ENCODE data around the gene SNAP29.
A peak's percentile ranks its signal among the peaks of the same experiment; 100 is the strongest.
"Not testable (repeated sequence)": the region's sequence is repeated elsewhere in the genome, so short reads cannot be mapped to it uniquely, and the experiment has no call there.

Gene SNAP29

GRCh38 chr22:20903093-20903492 lies 44.3 kb downstream of the SNAP29 start:
- no peak for DNase-seq

GRCh38 chr22:20904008-20904979 lies 45.5 kb downstream of the SNAP29 start:
- peak; percentile 31 for DNase-seq

DNA sequence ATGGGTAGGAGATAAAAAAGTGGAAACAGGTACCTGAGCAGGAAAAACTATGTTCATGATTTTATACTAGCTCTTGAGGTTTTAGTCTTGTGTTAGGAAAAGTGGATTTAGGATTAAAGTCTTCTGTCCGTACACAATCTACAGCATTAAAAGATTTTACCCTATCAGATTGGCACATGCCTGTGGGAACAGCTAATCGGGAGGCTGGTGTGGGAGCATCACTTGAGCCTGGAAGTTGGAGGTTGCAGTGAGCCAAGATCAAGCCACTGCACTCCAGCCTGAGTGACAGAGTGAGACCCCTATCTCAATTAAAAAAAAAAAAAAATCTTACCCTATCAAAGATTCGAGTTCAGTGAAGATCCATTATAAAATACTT lies 46.2 kb downstream of the SNAP29 start:
- DNase-seq, result no peak

GRCh38 chr22:20905415-20906386 lies 46.9 kb downstream of the SNAP29 start:
- no peak for DNase-seq

DNA sequence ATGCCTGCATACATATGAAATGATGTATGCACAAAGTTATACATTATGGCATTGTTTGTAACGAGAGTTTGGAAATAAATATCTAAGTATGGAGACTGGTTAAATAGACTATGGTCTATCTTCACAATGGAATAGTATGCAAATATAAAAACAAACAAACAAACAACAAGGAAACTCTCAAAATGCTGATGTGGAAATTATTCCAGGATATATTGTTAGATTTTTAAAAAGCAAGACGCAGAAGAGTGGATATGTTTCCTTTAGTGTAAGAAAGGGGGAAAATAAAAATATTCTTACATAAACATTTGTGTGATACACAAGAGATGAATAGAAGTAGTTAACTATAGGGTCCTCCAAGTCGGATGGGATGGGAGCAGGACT lies 47.6 kb downstream of the SNAP29 start:
- DNase-seq, result no peak

DNA sequence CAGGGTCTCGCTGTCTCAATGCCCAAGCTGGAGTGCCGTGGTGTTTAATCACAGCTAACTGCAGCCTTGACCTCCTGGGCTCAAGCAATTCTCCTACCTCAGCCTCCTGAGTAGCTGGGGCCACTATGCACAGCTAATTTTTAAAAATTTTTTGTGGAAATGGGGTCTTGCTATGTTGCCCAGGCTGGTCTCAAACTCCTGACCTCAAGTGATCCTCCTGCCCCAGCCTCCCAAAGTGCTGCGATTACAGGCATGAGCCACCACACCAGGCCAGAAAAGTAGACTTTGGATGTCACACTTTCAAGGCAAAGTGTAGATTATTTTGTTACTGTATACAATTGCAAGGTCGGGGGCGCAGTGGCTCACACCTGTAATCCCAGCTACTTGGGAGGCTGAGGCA lies 49.9 kb downstream of the SNAP29 start:
- DNase-seq, result not testable (repeated sequence)

DNA sequence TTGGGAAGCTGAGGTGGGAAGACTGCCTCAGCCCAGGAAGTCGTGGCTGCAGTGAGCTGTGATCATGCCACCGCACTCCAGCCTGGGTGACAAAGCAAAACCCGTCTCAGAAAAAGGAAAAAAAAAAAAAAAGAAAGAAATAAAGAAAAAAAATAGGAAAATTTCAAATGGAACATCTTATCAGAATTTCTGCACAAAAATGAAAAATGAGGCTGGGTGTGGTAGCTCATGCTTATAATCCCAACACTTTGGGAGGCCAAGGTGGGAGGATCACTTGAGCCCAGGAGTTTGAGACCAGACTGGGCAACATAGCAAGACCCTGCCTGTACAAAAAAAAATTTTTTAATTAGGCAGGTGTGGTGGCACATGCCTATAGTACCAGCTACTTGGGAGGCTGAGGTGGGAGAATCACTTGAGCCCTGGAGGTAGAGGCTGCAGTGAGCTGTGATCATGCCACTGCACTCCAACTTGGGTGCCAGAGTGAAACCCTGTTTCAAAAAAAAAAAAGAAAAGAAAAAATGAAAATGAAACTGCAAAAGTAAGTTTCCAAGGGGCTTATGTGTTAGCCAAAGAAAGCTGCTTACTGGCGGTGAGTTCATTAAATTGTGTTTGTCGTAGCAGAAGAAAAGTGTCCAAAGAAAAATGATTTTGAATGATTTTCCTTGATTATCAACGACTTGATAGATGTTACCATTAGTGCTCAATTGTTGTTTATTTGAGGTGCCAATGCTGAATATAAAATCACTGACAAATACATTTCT lies 50.9 kb downstream of the SNAP29 start:
- no peak for DNase-seq

DNA sequence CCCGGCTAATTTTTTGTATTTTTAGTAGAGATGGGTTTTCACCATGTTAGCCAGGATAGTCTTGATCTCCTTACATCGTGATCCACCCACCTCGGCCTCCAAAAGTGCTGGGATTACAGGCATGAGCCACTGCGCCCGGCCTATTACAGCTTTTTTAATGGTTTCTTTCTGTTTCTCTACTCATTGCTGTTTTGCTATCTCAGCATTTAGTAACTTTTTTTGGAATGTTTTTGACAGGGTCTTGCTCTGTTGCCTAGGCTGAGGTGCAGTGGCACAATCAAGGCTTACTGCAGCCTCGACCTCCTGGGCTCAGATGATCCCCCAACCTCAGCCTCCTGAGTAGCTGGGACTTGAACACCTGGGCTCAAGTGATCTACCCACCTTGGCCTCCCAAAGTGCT lies 53.7 kb downstream of the SNAP29 start:
- DNase-seq, result no peak

DNA sequence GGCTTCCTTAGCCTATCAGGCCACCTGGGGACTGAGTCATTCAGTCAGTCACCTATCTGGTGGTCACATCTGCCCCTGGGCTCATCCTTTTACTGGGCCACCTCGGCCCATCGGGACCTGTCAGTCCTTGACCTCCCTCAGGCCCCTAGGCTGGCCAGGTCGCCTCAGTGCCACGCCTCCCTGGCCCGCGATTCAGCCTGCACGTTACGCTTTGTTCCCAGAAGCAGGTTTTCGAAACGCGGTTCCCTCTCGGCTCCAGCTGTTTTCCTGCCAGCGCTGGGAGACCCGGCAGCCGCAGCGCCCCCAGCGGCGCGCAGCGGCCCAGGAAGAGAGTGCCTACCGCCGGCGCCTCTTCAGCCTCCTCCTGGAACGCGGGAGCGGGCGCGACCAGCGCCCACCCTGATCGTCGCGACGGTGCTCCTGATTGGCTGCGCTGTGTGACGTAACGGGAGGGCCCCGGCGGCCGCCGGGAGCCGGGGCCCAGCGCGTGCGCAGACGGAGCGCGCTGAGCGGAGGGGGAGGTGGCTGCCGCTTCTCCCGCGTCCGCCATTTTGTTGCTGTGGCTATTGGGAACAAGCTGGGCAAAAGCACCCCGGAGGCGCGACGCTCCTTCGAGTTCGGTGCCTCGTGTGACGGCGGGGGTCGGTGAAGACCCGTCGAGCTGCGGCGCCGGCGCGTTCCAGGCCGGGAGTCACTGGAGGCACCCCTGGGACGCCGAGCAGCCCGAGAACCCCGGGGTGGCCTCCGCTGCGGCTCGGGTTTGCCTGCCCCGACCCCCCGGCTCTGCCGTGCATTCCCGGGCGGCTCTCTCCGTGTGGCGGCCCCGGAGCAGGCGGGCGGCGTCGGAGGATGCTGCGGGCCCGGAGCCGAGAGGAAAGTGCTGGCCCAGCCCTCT lies 58.4 kb downstream of the SNAP29 start, which contains the start of gene CRKL:
CRKL (plus strand) TSS at position 492 of the 895 bp plus-strand sequence. CDS start 528 bp downstream, outside the sequence.
- DNase-seq, result peak; percentile 93

DNA sequence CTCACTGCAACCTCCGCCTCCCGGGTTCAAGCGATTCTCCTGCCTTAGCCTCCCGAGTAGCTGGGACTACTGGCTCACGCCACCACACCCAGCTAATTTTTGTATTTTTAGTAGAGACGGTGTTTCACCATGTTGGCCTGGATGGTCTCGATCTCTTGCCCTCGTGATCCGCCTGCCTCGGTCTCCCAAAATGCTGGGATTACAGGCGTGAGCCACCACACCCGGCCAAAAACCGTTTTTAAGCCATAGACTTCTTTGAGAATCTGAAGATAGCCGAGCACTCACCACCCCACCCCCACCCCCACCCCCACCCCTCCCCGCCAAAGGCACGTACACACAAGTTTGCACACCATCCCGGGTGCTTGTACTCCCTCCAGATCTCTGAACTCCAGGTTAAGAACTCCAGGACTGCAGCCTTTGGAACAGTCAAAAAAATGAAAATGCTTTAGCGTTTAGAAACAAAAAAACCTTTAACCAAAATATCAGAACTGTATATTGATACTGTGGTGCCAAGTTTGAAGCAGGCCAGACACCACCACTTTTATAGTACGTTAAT lies 59.9 kb downstream of the SNAP29 start:
- DNase-seq, result no peak

- DNase-seq, result no peak
Measured at GRCh38 chr22:20919718-20920117, 60.9 kb downstream of the SNAP29 start.

DNA sequence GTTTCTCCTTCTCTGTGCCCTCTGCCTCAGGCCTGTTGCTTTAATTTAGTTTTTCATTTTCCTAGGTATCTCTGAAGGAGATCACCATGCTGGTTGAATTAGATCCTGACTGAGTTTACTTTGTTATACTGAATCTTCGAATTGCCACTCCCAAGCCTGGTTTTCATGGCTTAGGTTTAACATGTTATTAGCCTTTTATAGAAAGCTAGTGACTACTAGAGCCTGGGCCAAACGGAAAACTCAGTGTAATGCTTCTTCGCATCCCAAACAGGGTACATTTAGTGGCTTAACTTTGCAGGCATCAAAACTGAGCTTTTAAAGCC lies 62.0 kb downstream of the SNAP29 start:
- DNase-seq, result no peak

DNA sequence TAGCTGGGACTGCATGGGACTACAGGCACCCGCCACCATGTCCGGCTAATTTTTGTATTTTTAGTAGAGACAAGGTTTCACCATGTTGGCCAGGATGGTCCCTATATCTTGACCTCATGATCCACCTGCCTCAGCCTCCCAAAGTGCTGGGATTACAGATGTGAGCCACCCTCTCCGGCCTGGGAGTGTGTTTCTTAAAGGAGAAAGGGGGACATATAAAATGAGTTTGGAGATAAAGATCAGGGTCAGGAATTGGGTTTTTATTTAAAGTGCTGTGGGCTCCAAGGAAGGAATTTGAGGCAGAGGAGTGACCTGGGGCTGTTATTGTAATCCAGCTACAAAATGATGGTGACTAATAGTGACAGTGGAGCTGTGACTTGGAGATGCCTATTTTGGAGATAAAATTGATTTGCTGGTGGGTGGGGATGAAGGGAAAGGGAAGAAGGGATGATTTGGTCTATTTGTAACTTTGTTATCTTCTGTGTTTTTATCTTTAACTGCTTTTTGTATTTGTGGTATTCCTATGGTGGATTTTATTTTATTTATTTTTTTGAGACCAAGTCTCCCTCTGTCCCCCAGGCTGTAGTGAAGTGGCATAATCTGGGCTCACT lies 63.4 kb downstream of the SNAP29 start:
- no peak for DNase-seq

DNA sequence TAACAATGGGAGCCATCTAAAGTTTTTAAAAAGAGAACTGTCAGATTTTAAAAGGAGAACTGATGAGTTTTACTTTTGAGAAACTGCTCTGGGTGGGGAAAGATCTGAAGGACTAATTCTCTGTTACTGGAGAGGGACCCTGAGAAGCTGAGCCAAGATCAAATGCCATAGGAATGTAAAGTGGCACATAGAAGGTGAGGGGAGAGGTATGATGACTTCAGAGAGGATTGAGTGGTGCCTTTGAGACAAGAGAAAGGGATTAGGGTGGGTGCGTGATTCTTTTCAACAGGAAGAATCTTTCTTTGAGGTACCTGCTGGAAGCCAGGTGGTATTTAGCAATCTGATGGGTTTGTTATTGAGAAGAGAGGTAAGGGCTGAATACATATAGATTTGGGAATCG lies 67.4 kb downstream of the SNAP29 start:
- no peak for DNase-seq

DNA sequence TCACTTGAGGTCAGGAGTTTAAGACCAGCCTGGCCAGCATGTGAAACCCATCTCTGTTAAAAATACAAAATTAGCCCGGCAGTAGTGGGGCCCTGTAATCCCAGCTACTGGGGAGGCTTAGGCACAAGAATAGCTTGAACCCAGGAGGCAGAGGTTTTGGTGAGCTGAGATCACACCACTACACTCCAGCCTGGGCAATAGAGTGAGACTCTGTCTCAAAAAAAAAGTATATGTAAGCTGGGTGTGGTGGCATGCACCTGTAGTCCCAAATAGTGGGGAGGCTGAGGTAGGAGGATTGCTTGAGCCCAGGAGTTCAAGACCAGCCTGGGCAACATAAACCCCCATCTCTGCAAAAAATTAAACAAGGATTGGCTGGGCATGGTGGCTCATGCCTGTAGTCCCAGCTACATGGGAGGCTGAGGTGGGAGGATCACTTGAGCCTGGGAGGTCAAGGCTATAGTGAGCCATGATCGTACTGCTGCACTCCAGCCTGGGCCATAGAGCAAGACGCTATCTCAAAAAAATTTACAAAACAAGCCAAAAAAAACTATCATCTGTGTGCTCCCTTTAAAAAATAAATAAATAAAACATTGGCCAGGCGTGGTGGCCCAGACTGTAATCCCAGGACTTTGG lies 69.2 kb downstream of the SNAP29 start:
- no peak for DNase-seq

DNA sequence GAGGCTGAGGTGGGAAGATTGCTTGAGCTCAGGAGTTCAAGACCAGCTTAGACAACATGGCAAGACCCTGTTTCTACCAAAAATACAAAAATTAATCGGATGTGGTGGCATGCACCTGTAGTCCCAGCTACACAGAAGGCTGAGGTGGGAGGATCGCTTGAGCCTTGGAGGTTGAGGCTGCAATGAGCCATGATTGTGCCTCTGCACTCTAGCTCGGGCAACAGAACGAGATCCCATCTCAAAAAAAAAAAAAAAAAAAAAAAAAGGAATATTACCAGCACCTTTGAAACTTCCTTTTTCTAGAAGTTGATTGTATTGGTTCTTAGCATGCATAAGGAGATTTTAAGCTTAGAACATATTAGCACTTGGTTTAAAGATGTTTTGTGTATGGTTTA lies 69.8 kb downstream of the SNAP29 start:
- DNase-seq, result no peak

GRCh38 chr22:20930004-20930403 lies 71.2 kb downstream of the SNAP29 start:
- DNase-seq, result no peak

GRCh38 chr22:20930435-20930834 lies 71.6 kb downstream of the SNAP29 start:
- DNase-seq, result not testable (repeated sequence)

GRCh38 chr22:20931126-20931654 lies 72.4 kb downstream of the SNAP29 start:
- DNase-seq, result no peak

DNA sequence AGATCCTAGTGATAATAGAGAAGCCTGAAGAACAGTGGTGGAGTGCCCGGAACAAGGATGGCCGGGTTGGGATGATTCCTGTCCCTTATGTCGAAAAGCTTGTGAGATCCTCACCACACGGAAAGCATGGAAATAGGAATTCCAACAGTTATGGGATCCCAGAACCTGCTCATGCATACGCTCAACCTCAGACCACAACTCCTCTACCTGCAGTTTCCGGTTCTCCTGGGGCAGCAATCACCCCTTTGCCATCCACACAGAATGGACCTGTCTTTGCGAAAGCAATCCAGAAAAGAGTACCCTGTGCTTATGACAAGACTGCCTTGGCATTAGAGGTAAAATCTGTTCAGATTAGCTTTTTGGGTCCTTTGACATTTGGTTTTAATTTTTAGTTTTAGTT lies 75.1 kb downstream of the SNAP29 start:
- no peak for DNase-seq
